GM12872 (cell line): Measurements from ENCODE around the gene MYG1.

ENCODE experiments used
- TF ChIP-seq, protein P1 (sequence below): IDR thresholded peaks from 3 replicates; pipeline ENCODE4 v1.5.1; 2011; ENCODE audit warnings: low read depth, mild to moderate bottlenecking, low read length, moderate library complexity; ENCODE audit not compliant: insufficient read depth

MYG1 gene

DNA sequence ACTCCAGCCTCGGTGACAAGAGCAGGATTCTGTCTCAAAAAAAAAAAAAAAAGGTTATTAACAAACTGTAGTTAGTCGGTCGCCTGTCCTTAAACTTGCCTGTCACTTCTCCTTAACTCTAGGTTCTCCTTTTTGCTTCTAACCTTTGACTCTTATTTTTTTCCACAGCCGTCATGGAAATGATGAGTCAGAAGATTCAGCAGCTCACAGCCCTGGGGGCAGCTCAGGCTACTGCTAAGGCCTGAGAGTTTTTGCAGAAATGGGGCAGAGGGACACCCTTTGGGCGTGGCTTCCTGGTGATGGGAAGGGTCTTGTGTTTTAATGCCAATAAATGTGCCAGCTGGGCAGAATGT is 418 bp upstream of the MYG1 start:
- TF ChIP-seq, protein P1, sequence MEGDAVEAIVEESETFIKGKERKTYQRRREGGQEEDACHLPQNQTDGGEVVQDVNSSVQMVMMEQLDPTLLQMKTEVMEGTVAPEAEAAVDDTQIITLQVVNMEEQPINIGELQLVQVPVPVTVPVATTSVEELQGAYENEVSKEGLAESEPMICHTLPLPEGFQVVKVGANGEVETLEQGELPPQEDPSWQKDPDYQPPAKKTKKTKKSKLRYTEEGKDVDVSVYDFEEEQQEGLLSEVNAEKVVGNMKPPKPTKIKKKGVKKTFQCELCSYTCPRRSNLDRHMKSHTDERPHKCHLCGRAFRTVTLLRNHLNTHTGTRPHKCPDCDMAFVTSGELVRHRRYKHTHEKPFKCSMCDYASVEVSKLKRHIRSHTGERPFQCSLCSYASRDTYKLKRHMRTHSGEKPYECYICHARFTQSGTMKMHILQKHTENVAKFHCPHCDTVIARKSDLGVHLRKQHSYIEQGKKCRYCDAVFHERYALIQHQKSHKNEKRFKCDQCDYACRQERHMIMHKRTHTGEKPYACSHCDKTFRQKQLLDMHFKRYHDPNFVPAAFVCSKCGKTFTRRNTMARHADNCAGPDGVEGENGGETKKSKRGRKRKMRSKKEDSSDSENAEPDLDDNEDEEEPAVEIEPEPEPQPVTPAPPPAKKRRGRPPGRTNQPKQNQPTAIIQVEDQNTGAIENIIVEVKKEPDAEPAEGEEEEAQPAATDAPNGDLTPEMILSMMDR = no peak

DNA sequence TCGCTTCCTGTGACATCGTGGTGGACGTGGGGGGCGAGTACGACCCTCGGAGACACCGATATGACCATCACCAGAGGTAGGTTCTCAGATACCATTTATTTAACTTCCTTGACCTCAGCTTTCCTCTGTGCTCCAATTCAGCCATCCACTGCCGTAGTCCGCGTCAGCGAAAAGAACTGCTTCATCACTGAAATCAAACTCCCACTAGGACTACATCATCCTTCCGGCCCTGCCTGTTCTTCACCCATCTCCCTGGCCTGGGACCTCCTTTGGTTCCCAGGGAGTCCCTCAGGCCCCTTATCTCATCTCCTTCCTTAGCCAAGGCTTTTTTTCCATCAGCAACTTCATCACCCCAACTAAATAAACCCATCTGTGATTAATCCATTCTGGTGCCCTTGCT is 692 bp downstream of the MYG1 start:
- TF ChIP-seq, protein P1 = no peak

DNA sequence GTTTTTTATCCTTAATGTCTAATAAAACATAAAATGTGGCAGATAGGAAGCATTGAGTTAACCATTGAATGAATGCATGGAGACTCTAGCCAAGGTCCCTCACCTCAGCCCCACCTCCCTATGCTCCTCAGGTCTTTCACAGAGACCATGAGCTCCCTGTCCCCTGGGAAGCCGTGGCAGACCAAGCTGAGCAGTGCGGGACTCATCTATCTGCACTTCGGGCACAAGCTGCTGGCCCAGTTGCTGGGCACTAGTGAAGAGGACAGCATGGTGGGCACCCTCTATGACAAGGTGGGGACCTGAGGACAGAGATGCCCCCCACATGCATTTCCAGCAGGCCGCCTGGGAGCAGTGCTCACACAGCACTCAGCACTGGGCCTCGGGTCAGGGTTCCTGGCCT is 3.4 kb downstream of the MYG1 start:
- TF ChIP-seq, protein P1 = no peak

DNA sequence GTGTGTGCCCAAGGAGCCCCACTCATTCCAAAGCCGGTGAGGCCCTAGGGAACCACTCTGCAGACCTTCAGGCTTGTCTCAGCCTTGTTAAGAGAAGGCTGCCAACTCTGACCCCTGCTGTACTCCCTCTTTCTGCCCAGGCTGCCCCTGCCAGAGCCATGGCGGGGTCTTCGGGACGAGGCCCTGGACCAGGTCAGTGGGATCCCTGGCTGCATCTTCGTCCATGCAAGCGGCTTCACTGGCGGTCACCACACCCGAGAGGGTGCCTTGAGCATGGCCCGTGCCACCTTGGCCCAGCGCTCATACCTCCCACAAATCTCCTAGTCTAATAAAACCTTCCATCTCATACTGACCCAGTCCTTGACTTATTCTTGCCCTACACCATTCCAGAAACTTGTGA is 7.3 kb downstream of the MYG1 start:
- TF ChIP-seq, protein P1 = no peak

DNA sequence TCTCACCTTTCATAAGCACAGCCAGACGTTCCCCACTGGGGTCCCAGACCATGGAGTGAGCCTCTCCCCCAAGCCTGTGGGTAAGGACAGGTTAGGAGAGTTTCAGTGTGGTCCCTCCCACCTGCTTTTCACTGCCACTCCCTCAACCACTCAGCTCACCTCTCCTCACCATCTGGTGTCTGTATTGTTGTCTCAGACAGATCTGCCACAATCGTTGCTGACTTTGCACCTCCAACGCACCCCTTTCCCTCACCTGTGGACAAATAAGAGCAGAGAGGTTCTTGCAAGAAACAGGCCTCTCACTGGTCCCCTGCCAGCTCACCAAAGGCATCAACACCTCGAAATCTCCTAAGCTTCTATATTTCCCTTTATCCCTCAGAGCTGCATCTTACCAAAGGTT is 8.8 kb downstream of the MYG1 start:
- TF ChIP-seq, protein P1 = no peak

DNA sequence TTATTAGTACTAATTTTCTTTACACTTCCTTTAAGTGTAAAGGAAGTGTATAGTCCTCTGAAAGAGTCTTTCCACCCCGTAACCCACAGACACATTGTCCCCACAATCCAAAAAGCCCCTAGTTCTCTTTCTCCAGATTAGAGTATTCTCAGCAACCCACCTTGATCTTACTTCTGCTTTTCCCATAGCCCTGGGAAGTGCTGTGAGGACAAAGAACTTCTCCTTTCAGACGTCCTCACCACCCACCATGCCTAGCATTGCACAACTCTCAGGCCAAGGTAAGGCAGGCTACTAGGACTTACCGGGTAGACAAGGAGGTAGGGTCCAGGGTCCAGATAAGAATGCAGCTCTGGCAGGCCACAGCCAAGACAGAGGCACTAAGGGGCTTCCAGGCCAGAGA is 14.5 kb downstream of the MYG1 start:
- TF ChIP-seq, protein P1 = no peak

DNA sequence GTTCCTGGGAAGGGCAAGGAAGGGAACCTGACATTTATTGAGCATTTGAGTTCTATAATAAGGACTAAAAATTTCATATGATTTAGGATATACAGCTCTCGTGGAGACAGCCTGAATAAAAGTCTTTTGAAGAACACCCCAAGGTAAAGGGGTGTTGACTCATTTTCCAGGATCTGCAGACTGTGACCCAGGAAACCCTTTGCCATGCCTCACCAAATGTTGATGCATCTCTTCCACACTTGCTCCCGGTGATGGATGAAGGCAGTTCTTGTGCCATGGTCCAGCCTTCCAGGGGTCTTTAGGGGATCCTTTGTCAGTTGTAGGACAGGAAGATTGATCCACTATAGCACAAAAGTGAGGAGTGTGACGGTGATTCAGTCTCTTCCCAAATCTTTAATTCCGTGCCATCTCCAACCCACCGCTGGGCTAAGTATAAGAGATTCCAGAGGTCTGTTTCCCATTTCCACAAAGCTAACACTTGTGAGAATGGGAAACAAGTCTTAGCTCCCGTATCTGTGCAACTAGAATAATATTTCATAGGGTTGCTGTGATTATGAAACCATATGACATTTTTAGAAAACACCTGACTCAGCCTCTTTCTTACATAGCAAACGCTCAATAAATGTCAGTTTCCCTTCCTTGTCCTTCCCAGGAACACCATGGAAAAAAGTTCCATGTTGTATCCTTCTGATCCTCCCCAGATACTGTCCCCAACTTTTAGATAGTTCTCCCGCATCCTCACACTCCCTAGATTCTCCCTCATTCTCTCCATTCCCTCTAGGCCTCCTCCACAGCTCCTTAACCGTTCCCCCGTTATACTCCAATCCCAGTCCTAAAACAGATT is 21.1 kb downstream of the MYG1 start:
- TF ChIP-seq, protein P1 = no peak
